Suprapubic skin (tissue), 4 donors: Measurements from ENCODE around the gene NPR1.

Experiments
- POLR2A ChIP-seq, 2 donors: fragments of 450-650 bp; IDR thresholded peaks; one replicate each; pipeline ENCODE4 v1.6.1; 2017; ENCODE audit warnings: antibody characterized with exemption in 2 of 2, mild to moderate bottlenecking in 2 of 2, moderate library complexity in 2 of 2
- POLR2AphosphoS5 ChIP-seq, 3 donors: sonication (generic); formaldehyde crosslinking; IDR thresholded peaks; one replicate each; pipeline ENCODE4 v1.6.1; 2017; ENCODE audit warnings: antibody characterized with exemption in 3 of 3
- TF ChIP-seq, protein P1 (sequence below), 2 donors: fragments of 200-600 bp in 1 of 2; fragments of 450-650 bp in 1 of 2; sonication (generic) in 1 of 2; IDR thresholded peaks; one replicate each; pipeline ENCODE4 v1.5.1; 2016 to 2019; ENCODE audit warnings: antibody characterized with exemption in 2 of 2, mild to moderate bottlenecking in 1 of 2, moderate library complexity in 1 of 2

DNA sequence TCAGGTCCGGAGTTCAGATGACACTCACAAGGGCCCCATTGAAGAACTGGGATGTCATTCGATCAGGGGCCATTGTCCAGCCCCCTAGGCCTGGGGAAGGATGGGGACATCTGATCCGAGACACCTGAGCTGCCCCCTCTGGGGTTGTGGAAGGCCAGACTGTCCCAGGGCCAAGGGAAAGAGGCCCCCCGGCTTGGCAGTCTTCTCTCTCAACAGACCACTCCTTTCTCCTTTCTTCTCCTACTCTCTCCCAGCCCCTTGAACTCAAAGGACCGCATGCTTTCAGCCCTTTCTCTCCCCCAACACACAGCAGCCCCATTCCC lies 49.2 kb upstream of the NPR1 start:
- TF ChIP-seq POLR2A (IDR thresholded peaks at IDR 0.05) (no peak), POLR2AphosphoS5 (IDR thresholded peaks at IDR 0.05) (no peak)
- TF ChIP-seq, protein P1, sequence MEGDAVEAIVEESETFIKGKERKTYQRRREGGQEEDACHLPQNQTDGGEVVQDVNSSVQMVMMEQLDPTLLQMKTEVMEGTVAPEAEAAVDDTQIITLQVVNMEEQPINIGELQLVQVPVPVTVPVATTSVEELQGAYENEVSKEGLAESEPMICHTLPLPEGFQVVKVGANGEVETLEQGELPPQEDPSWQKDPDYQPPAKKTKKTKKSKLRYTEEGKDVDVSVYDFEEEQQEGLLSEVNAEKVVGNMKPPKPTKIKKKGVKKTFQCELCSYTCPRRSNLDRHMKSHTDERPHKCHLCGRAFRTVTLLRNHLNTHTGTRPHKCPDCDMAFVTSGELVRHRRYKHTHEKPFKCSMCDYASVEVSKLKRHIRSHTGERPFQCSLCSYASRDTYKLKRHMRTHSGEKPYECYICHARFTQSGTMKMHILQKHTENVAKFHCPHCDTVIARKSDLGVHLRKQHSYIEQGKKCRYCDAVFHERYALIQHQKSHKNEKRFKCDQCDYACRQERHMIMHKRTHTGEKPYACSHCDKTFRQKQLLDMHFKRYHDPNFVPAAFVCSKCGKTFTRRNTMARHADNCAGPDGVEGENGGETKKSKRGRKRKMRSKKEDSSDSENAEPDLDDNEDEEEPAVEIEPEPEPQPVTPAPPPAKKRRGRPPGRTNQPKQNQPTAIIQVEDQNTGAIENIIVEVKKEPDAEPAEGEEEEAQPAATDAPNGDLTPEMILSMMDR (IDR thresholded peaks at IDR 0.05) = no peak
